Stimulated activated CD8-positive, alpha-beta memory T cell treated with anti-CD3 and anti-CD28 coated beads, Interleukin-7, amount 100 ng/mL, for 48 hours (primary cell): Measurements from ENCODE around the gene DIS3L2.

Source experiments
- DNase-seq, 2 donors: peaks; one replicate each; pipeline ENCODE4 v3.0.0-alpha.2; 2020; ENCODE audit warnings: low read depth in 1 of 2; ENCODE audit errors: extremely low read depth in 1 of 2

The DIS3L2 gene

GRCh38 chr2:232049350-232049749, 87.8 kb downstream of the DIS3L2 start:
- no peak for DNase-seq

- no peak for DNase-seq
Measured at GRCh38 chr2:232052591-232052990, 91.1 kb downstream of the DIS3L2 start.

- no peak for DNase-seq
Measured at GRCh38 chr2:232053777-232054176, 92.3 kb downstream of the DIS3L2 start.

GRCh38 chr2:232058063-232058877, 96.8 kb downstream of the DIS3L2 start:
- DNase-seq = no peak

GRCh38 chr2:232058931-232059330, 97.4 kb downstream of the DIS3L2 start:
- no peak for DNase-seq

- DNase-seq = no peak
Measured at GRCh38 chr2:232061265-232061664, 99.8 kb downstream of the DIS3L2 start.

GRCh38 chr2:232073026-232073425, 111.5 kb downstream of the DIS3L2 start:
- no peak for DNase-seq

GRCh38 chr2:232073699-232074098, 112.2 kb downstream of the DIS3L2 start:
- DNase-seq = no peak

GRCh38 chr2:232075080-232075479, 113.6 kb downstream of the DIS3L2 start:
- no peak for DNase-seq

GRCh38 chr2:232075859-232076258, 114.3 kb downstream of the DIS3L2 start:
- no peak for DNase-seq

GRCh38 chr2:232076272-232076671, 114.8 kb downstream of the DIS3L2 start:
- DNase-seq = no peak

GRCh38 chr2:232076736-232077135, 115.2 kb downstream of the DIS3L2 start:
- no peak for DNase-seq

GRCh38 chr2:232085164-232085563, 123.7 kb downstream of the DIS3L2 start:
- DNase-seq = no peak

- no peak for DNase-seq
Measured at GRCh38 chr2:232085826-232086425, 124.4 kb downstream of the DIS3L2 start.

GRCh38 chr2:232088771-232089170, 127.3 kb downstream of the DIS3L2 start:
- no peak for DNase-seq

- no peak for DNase-seq
Measured at GRCh38 chr2:232094201-232094600, 132.7 kb downstream of the DIS3L2 start.

- DNase-seq = no peak
Measured at GRCh38 chr2:232094883-232095282, 133.4 kb downstream of the DIS3L2 start.

GRCh38 chr2:232097260-232097659, 135.7 kb downstream of the DIS3L2 start:
- DNase-seq = no peak

GRCh38 chr2:232097758-232098157, 136.2 kb downstream of the DIS3L2 start:
- no peak for DNase-seq

- no peak for DNase-seq
Measured at GRCh38 chr2:232102380-232102779, 140.9 kb downstream of the DIS3L2 start.

GRCh38 chr2:232103140-232103737, 141.7 kb downstream of the DIS3L2 start:
- no peak for DNase-seq

GRCh38 chr2:232104076-232104646, 142.6 kb downstream of the DIS3L2 start:
- no peak for DNase-seq
